PC-3 (cell line): ENCODE data around the gene C22orf39.

Experiments
- EZH2phosphoT487 ChIP-seq: fragments of 300-600 bp; sonication (generic); IDR thresholded peaks from 2 replicates; pipeline ENCODE4 v1.6.1; 2018; ENCODE audit warnings: mild to moderate bottlenecking, antibody characterized with exemption, low read length, borderline replicate concordance
- TF ChIP-seq, protein P1 (sequence below): fragments of 300-600 bp; sonication (generic); conservative IDR thresholded peaks from 2 replicates; pipeline ENCODE4 v1.5.1; 2017; ENCODE audit warnings: antibody characterized with exemption, low read depth, mild to moderate bottlenecking, low read length

DNA sequence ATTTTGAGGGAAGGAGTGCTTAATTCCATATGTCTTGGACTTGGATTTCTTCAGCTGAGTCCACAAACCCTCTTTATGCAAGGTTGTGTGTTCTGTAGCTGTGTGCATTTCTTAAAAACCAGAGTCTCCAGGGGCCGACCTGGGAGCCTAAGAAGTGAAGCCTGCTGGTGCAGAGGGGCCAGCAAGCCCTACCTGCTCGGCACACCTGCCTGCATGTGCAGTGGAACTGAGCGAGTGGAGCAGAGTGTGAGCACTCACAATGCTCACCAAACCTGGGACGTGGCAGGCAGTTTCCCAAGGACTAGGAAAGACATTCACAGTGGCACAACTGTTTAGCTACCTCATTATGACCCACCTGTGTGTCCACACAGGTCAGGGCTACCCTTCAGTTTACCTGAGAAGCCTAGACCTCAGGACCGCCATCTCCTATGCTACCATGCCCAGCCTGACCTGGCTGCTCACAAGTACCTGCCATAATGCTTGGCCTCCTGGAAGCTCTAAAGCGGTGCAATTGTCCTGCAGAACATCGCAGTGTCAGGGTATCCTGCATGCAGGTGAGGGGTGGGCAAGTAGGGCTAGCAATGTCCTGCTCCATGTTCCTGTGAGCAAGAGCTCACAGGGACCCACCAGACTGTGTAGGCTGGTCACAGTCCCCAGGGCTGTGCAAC is 3.8 kb downstream of the C22orf39 start:
- TF ChIP-seq, protein P1, sequence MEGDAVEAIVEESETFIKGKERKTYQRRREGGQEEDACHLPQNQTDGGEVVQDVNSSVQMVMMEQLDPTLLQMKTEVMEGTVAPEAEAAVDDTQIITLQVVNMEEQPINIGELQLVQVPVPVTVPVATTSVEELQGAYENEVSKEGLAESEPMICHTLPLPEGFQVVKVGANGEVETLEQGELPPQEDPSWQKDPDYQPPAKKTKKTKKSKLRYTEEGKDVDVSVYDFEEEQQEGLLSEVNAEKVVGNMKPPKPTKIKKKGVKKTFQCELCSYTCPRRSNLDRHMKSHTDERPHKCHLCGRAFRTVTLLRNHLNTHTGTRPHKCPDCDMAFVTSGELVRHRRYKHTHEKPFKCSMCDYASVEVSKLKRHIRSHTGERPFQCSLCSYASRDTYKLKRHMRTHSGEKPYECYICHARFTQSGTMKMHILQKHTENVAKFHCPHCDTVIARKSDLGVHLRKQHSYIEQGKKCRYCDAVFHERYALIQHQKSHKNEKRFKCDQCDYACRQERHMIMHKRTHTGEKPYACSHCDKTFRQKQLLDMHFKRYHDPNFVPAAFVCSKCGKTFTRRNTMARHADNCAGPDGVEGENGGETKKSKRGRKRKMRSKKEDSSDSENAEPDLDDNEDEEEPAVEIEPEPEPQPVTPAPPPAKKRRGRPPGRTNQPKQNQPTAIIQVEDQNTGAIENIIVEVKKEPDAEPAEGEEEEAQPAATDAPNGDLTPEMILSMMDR: no peak
- TF ChIP-seq EZH2phosphoT487: no peak
